ENCODE data around the gene TUNAR.

GRCh38 chr14:95902273-95902826, 25.7 kb downstream of the TUNAR start:
- TF ChIP-seq POLR2AphosphoS5 (IDR thresholded peaks at IDR 0.05; ENCODE audit: low read depth, low read length), result no peak
- TF ChIP-seq, protein P1, sequence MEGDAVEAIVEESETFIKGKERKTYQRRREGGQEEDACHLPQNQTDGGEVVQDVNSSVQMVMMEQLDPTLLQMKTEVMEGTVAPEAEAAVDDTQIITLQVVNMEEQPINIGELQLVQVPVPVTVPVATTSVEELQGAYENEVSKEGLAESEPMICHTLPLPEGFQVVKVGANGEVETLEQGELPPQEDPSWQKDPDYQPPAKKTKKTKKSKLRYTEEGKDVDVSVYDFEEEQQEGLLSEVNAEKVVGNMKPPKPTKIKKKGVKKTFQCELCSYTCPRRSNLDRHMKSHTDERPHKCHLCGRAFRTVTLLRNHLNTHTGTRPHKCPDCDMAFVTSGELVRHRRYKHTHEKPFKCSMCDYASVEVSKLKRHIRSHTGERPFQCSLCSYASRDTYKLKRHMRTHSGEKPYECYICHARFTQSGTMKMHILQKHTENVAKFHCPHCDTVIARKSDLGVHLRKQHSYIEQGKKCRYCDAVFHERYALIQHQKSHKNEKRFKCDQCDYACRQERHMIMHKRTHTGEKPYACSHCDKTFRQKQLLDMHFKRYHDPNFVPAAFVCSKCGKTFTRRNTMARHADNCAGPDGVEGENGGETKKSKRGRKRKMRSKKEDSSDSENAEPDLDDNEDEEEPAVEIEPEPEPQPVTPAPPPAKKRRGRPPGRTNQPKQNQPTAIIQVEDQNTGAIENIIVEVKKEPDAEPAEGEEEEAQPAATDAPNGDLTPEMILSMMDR (IDR thresholded peaks at IDR 0.05), result no peak
- TF ChIP-seq SIN3A (IDR thresholded peaks at IDR 0.05; ENCODE audit: borderline replicate concordance, insufficient read depth, low read depth, low read length), result no peak
- TF ChIP-seq, protein P2, sequence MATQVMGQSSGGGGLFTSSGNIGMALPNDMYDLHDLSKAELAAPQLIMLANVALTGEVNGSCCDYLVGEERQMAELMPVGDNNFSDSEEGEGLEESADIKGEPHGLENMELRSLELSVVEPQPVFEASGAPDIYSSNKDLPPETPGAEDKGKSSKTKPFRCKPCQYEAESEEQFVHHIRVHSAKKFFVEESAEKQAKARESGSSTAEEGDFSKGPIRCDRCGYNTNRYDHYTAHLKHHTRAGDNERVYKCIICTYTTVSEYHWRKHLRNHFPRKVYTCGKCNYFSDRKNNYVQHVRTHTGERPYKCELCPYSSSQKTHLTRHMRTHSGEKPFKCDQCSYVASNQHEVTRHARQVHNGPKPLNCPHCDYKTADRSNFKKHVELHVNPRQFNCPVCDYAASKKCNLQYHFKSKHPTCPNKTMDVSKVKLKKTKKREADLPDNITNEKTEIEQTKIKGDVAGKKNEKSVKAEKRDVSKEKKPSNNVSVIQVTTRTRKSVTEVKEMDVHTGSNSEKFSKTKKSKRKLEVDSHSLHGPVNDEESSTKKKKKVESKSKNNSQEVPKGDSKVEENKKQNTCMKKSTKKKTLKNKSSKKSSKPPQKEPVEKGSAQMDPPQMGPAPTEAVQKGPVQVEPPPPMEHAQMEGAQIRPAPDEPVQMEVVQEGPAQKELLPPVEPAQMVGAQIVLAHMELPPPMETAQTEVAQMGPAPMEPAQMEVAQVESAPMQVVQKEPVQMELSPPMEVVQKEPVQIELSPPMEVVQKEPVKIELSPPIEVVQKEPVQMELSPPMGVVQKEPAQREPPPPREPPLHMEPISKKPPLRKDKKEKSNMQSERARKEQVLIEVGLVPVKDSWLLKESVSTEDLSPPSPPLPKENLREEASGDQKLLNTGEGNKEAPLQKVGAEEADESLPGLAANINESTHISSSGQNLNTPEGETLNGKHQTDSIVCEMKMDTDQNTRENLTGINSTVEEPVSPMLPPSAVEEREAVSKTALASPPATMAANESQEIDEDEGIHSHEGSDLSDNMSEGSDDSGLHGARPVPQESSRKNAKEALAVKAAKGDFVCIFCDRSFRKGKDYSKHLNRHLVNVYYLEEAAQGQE (IDR thresholded peaks at IDR 0.05; ENCODE audit: insufficient read depth in 1 of 2, low read depth in 2 of 2, low read length in 1 of 2), result no peak
- no peak for TF ChIP-seq TCF7L2 (IDR thresholded peaks at IDR 0.05; ENCODE audit: low read depth, low read length)
